Body of pancreas (tissue), 4 donors: Measurements from ENCODE around the gene RASGEF1C.

Experiments used
- POLR2A ChIP-seq, 3 donors: fragments of 450-650 bp; IDR thresholded peaks; one replicate each; pipeline ENCODE4 v1.6.1; 2016; ENCODE audit warnings: antibody characterized with exemption in 3 of 3, mild to moderate bottlenecking in 2 of 3
- TF ChIP-seq, protein P1 (sequence below), 7 experiments: fragments of 450-650 bp in 4 of 7; fragments of 200-600 bp in 3 of 7; sonication (generic) in 3 of 7; IDR thresholded peaks; one replicate each; pipeline ENCODE4 v1.5.1; 2016 to 2019; ENCODE audit warnings: antibody characterized with exemption in 7 of 7

DNA sequence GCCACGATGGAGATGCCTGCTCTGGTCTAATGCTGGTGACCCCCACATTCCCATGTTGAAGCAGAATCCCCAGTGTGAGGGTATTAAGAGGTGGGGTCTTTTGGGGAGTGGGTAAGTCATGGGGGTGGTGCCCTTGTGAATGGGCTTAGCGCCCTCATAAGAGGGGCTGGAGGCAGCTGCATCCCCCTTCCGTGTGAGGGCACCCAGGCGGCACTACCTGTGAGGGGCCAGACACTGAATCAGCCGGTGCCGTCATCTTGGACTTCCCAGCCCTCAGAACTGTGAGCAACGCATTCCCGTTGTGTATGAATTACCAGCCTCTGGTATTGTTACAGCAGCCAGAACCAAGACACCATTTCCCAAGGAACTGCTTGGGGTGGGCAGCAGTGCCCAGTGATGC lies 110.5 kb downstream of the RASGEF1C start:
- no peak for TF ChIP-seq POLR2A (IDR thresholded peaks at IDR 0.05)
- TF ChIP-seq, protein P1, sequence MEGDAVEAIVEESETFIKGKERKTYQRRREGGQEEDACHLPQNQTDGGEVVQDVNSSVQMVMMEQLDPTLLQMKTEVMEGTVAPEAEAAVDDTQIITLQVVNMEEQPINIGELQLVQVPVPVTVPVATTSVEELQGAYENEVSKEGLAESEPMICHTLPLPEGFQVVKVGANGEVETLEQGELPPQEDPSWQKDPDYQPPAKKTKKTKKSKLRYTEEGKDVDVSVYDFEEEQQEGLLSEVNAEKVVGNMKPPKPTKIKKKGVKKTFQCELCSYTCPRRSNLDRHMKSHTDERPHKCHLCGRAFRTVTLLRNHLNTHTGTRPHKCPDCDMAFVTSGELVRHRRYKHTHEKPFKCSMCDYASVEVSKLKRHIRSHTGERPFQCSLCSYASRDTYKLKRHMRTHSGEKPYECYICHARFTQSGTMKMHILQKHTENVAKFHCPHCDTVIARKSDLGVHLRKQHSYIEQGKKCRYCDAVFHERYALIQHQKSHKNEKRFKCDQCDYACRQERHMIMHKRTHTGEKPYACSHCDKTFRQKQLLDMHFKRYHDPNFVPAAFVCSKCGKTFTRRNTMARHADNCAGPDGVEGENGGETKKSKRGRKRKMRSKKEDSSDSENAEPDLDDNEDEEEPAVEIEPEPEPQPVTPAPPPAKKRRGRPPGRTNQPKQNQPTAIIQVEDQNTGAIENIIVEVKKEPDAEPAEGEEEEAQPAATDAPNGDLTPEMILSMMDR (IDR thresholded peaks at IDR 0.05), result no peak
